ENCODE results near the gene NDRG3.
"Not testable (repeated sequence)": the region's sequence is repeated elsewhere in the genome, so short reads cannot be mapped to it uniquely, and the experiment has no call there.

NDRG3 gene

GRCh38 chr20:36709126-36709525 lies 36.8 kb downstream of the NDRG3 start:
- H3K27ac ChIP-seq, result no peak overlapping the region
- no peak for DNase-seq (ENCODE audit: low read depth, low spot score)

- H3K27ac ChIP-seq, result no peak overlapping the region
- no peak for DNase-seq (ENCODE audit: low read depth, low spot score)
Observed at GRCh38 chr20:36703530-36703929, 42.4 kb downstream of the NDRG3 start.

GRCh38 chr20:36700438-36700837 lies 45.5 kb downstream of the NDRG3 start:
- H3K27ac ChIP-seq, result no peak overlapping the region
- DNase-seq (ENCODE audit: low read depth, low spot score), result no peak

GRCh38 chr20:36695467-36695866 lies 50.4 kb downstream of the NDRG3 start:
- not testable (repeated sequence) for DNase-seq (ENCODE audit: low read depth, low spot score); H3K27ac ChIP-seq

- DNase-seq (ENCODE audit: low read depth, low spot score), result no peak
- no peak overlapping the region for H3K27ac ChIP-seq
Observed at GRCh38 chr20:36688630-36689029, 57.3 kb downstream of the NDRG3 start.

GRCh38 chr20:36687850-36688249 lies 58.0 kb downstream of the NDRG3 start:
- H3K27ac ChIP-seq, result no peak overlapping the region
- DNase-seq (ENCODE audit: low read depth, low spot score), result no peak

- no peak overlapping the region for H3K27ac ChIP-seq
- no peak for DNase-seq (ENCODE audit: low read depth, low spot score)
Observed at GRCh38 chr20:36686944-36687343, 58.9 kb downstream of the NDRG3 start.

GRCh38 chr20:36686504-36686903 lies 59.4 kb downstream of the NDRG3 start:
- DNase-seq (ENCODE audit: low read depth, low spot score), result no peak

GRCh38 chr20:36684747-36685146 lies 61.1 kb downstream of the NDRG3 start:
- DNase-seq (ENCODE audit: low read depth, low spot score), result no peak
- no peak overlapping the region for H3K27ac ChIP-seq

More at GRCh38 chr20:36686504-36686903, 59.4 kb downstream of the NDRG3 start:
- H3K27ac ChIP-seq, result no peak overlapping the region

GRCh38 chr20:36682311-36682710 lies 63.6 kb downstream of the NDRG3 start:
- DNase-seq (ENCODE audit: low read depth, low spot score), result no peak
- H3K27ac ChIP-seq, result no peak overlapping the region

GRCh38 chr20:36677422-36677771 lies 68.5 kb downstream of the NDRG3 start:
- DNase-seq (ENCODE audit: low read depth, low spot score), result no peak
- H3K27ac ChIP-seq, result no peak overlapping the region

GRCh38 chr20:36676701-36677421 lies 69.0 kb downstream of the NDRG3 start:
- no peak for DNase-seq (ENCODE audit: low read depth, low spot score)
- H3K27ac ChIP-seq, result no peak overlapping the region

GRCh38 chr20:36675545-36675944 lies 70.3 kb downstream of the NDRG3 start:
- not testable (repeated sequence) for H3K27ac ChIP-seq; DNase-seq (ENCODE audit: low read depth, low spot score)

GRCh38 chr20:36672991-36673390 lies 72.9 kb downstream of the NDRG3 start:
- no peak for DNase-seq (ENCODE audit: low read depth, low spot score)
- no peak overlapping the region for H3K27ac ChIP-seq

- H3K27ac ChIP-seq, result no peak overlapping the region
- DNase-seq (ENCODE audit: low read depth, low spot score), result no peak
Observed at GRCh38 chr20:36670665-36671357, 75.1 kb downstream of the NDRG3 start.

GRCh38 chr20:36666181-36666740 lies 79.6 kb downstream of the NDRG3 start:
- H3K27ac ChIP-seq, result no peak overlapping the region
- DNase-seq (ENCODE audit: low read depth, low spot score), result no peak

- DNase-seq (ENCODE audit: low read depth, low spot score), result no peak
- no peak overlapping the region for H3K27ac ChIP-seq
Observed at GRCh38 chr20:36663031-36663430, 82.9 kb downstream of the NDRG3 start.

- no peak for DNase-seq (ENCODE audit: low read depth, low spot score)
- no peak overlapping the region for H3K27ac ChIP-seq
Observed at GRCh38 chr20:36658300-36658699, 87.6 kb downstream of the NDRG3 start.

- H3K27ac ChIP-seq, result no peak overlapping the region
- no peak for DNase-seq (ENCODE audit: low read depth, low spot score)
Observed at GRCh38 chr20:36656733-36657132, 89.2 kb downstream of the NDRG3 start.

GRCh38 chr20:36655004-36655403 lies 90.9 kb downstream of the NDRG3 start:
- no peak for DNase-seq (ENCODE audit: low read depth, low spot score)
- no peak overlapping the region for H3K27ac ChIP-seq

- H3K27ac ChIP-seq, result no peak overlapping the region
- no peak for DNase-seq (ENCODE audit: low read depth, low spot score)
Observed at GRCh38 chr20:36654506-36654905, 91.4 kb downstream of the NDRG3 start.

- no peak for DNase-seq (ENCODE audit: low read depth, low spot score)
- no peak overlapping the region for H3K27ac ChIP-seq
Observed at GRCh38 chr20:36653456-36653855, 92.4 kb downstream of the NDRG3 start.
